Type B pancreatic cell (in vitro differentiated cells): ENCODE measurements around the gene FNDC4. TPM values are rescaled to one million over a fixed set of nuclear protein-coding genes. Genes with fewer than 3 reads are reported as not detected.
A peak's percentile ranks its signal among the peaks of the same experiment; 100 is the strongest.

Experiments used
- DNase-seq: peaks from one replicate; pipeline ENCODE4 v3.0.0; 2021; ENCODE audit warnings: mixed read lengths; ENCODE audit not compliant: unreplicated experiment; ENCODE audit errors: extremely low spot score
- H3K27ac Mint-ChIP-seq: 2 replicates; pipeline ENCODE4 v1.8.0; 2021; ENCODE audit warnings: mild to moderate bottlenecking, mixed read lengths
- H3K27me3 Mint-ChIP-seq: 2 replicates; pipeline ENCODE4 v1.8.0; 2021; ENCODE audit warnings: mixed read lengths
- H3K36me3 Mint-ChIP-seq: 2 replicates; pipeline ENCODE4 v1.8.0; 2021; ENCODE audit warnings: mixed read lengths
- H3K4me1 Mint-ChIP-seq: one replicate; pipeline ENCODE4 v1.8.0; 2021; ENCODE audit warnings: mixed read lengths; ENCODE audit not compliant: unreplicated experiment
- H3K4me3 Mint-ChIP-seq: 2 replicates; pipeline ENCODE4 v1.8.0; 2021; ENCODE audit warnings: mild to moderate bottlenecking, mixed read lengths
- H3K9me3 Mint-ChIP-seq: 2 replicates; pipeline ENCODE4 v1.8.0; 2021; ENCODE audit warnings: mixed read lengths
- total RNA-seq: library from RNA; stranded (reverse); gene quantifications from 2 replicates; pipeline ENCODE4 v1.2.1, GENCODE V29; 2021; ENCODE audit warnings: low replicate concordance
- TF ChIP-seq, protein P1 (sequence below): fragments of 200-600 bp; sonication (generic); conservative IDR thresholded peaks from 2 replicates; pipeline ENCODE4 v1.5.0; 2021; ENCODE audit warnings: antibody characterized with exemption, mild to moderate bottlenecking

FNDC4 gene
- total RNA-seq, 1 donor from 2014 or later, result 11.7 TPM

DNA sequence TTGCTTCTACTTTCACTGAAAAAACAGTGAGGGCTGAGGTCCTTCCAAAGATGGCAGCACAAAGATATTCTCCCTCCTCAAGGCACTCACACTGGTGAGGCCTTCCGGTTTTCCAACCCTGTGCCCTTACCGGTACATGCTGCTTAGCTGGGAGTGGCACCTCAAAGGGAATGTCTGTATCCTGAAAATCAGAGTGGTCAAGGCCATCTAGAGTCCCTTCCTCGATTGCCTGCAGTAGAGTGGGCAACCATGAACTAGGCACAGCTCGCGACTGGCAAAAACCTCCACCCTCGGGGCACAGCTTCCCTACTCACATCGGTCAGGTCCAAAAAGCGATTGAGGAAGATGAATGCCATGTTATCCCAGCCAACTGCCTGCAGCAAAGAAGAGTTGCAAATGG, 49.4 kb downstream of the FNDC4 start:
- Mint-ChIP-seq H3K27ac (peak overlapping the region; percentile 88), H3K4me1 (peaks cover 5% of the 10 kb centered on the region), H3K36me3 (peaks cover 41% of the 10 kb centered on the region), H3K27me3 (no peaks in the 10 kb centered on the region), H3K4me3 (no peak overlapping the region), H3K9me3 (no peaks in the 10 kb centered on the region)
- TF ChIP-seq, protein P1, sequence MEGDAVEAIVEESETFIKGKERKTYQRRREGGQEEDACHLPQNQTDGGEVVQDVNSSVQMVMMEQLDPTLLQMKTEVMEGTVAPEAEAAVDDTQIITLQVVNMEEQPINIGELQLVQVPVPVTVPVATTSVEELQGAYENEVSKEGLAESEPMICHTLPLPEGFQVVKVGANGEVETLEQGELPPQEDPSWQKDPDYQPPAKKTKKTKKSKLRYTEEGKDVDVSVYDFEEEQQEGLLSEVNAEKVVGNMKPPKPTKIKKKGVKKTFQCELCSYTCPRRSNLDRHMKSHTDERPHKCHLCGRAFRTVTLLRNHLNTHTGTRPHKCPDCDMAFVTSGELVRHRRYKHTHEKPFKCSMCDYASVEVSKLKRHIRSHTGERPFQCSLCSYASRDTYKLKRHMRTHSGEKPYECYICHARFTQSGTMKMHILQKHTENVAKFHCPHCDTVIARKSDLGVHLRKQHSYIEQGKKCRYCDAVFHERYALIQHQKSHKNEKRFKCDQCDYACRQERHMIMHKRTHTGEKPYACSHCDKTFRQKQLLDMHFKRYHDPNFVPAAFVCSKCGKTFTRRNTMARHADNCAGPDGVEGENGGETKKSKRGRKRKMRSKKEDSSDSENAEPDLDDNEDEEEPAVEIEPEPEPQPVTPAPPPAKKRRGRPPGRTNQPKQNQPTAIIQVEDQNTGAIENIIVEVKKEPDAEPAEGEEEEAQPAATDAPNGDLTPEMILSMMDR, result no peak
- no peak for DNase-seq

DNA sequence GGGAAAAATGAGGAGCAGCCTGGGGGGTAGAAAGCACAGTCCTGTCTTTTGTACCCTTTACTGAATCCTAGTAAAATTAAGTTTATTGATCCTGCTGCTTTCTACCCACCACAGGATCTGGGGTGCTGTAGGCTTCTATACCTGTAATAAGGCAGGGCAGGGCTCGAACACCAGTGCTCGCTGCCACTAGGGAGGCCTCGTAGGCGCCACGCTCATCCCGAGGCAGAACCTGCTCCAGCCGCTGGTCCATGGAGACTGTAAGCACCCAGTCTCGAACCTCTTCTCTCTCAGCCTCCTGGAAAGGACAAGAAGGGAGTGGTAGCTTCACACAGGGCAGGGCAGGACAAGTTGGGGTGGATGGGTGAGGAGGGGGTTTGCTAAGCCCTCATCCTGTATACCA, 49.8 kb downstream of the FNDC4 start:
- peak overlapping the region; percentile 88 for H3K27ac Mint-ChIP-seq
- H3K27me3 Mint-ChIP-seq, result no peaks in the 10 kb centered on the region
- TF ChIP-seq, protein P1, result no peak
- DNase-seq, result no peak
- peaks cover 45% of the 10 kb centered on the region for H3K36me3 Mint-ChIP-seq
- H3K4me1 Mint-ChIP-seq, result peaks cover 5% of the 10 kb centered on the region
- no peaks in the 10 kb centered on the region for H3K9me3 Mint-ChIP-seq
- H3K4me3 Mint-ChIP-seq, result no peak overlapping the region

DNA sequence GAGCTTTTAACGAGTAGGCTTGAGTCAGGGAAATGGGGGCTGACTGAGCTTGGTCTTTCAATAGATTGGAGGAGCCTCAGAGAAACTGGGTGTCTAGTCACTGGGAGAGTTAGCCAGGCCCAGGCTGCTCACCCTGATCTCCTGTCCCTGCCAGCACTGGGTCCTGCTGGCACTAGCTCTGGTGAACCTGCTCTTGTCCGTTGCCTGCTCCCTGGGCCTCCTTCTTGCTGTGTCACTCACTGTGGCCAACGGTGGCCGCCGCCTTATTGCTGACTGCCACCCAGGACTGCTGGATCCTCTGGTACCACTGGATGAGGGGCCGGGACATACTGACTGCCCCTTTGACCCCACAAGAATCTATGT, 52.1 kb downstream of the FNDC4 start:
- Mint-ChIP-seq H3K36me3 (peaks cover 43% of the 10 kb centered on the region), H3K4me1 (peaks cover 5% of the 10 kb centered on the region), H3K27me3 (no peaks in the 10 kb centered on the region), H3K9me3 (no peaks in the 10 kb centered on the region), H3K4me3 (peak overlapping the region; percentile 44), H3K27ac (peak overlapping the region; percentile 34)
- DNase-seq, result no peak
- TF ChIP-seq, protein P1, result no peak

DNA sequence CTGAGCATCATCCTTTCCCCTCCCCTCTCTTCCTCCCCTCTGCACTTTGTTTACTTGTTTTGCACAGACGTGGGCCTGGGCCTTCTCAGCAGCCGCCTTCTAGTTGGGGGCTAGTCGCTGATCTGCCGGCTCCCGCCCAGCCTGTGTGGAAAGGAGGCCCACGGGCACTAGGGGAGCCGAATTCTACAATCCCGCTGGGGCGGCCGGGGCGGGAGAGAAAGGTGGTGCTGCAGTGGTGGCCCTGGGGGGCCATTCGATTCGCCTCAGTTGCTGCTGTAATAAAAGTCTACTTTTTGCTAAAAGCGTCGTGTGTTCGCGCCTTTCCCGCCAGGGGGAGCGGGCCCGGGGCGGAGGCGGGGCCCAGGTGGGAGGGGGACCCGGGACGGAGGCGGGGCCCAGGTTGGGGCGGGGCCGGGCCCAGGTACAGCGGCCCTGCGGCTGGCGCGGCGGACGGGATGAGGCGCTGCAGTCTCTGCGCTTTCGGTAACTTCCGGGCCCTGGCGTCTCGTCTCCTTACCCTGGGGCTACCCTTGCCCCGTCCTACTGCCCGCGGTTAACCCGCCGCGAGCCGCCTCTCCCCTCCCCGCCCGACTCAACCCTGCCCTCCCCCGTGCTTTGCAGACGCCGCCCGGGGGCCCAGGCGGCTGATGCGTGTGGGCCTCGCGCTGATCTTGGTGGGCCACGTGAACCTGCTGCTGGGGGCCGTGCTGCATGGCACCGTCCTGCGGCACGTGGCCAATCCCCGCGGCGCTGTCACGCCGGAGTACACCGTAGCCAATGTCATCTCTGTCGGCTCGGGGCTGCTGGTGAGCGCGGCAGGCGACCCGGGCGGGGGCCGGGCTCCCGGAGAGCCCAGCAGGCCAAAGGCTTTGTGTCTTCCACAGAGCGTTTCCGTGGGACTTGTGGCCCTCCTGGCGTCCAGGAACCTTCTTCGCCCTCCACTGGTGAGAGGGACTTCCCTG, 52.8 kb downstream of the FNDC4 start, which contains the start of gene KRTCAP3:
KRTCAP3 (plus strand) TSS at position 424 of the 962 bp plus-strand sequence; CDS start at position 456, 32 bp downstream.
- Mint-ChIP-seq H3K27me3 (no peaks in the 10 kb centered on the region), H3K9me3 (no peaks in the 10 kb centered on the region), H3K4me1 (peaks cover 5% of the 10 kb centered on the region), H3K4me3 (peak within 1 kb of the TSS; percentile 44), H3K36me3 (peaks cover 39% of the 10 kb centered on the region), H3K27ac (peak within 1 kb of the TSS; percentile 34)
- DNase-seq, result peak; percentile 74
- TF ChIP-seq, protein P1, result peak; percentile 53

Other genes with a start within 250 kb of the FNDC4 start
- 0.19 and 0.53 TPM in 2 replicates for gene SLC30A3, start 232.2 kb downstream of the FNDC4 start, total RNA-seq
- not detected in 2 replicates for gene DNAJC5G, start 219.8 kb downstream of the FNDC4 start, total RNA-seq
- gene TRIM54, start 212.8 kb downstream of the FNDC4 start, total RNA-seq, result not detected in 2 replicates
- gene UCN, start 186.8 kb downstream of the FNDC4 start, total RNA-seq, result 0.74 and 4.1 TPM in 2 replicates
- 48.9 and 62.4 TPM in 2 replicates for gene MPV17, start 172.1 kb downstream of the FNDC4 start, total RNA-seq
- 74.2 and 76.5 TPM in 2 replicates for gene GTF3C2, start 138.4 kb downstream of the FNDC4 start, total RNA-seq
- gene EIF2B4, start 124.9 kb downstream of the FNDC4 start, total RNA-seq, result 43.9 and 56.0 TPM in 2 replicates
- 74.7 and 94.3 TPM in 2 replicates for gene SNX17, start 124.6 kb downstream of the FNDC4 start, total RNA-seq
- 25.3 and 25.9 TPM in 2 replicates for gene ZNF513, start 114.5 kb downstream of the FNDC4 start, total RNA-seq
- gene PPM1G, start 85.6 kb downstream of the FNDC4 start, total RNA-seq, result 80.4 and 95.3 TPM in 2 replicates
- 96.7 and 105 TPM in 2 replicates for gene NRBP1, start 66.6 kb downstream of the FNDC4 start, total RNA-seq
- 12.4 and 23.9 TPM in 2 replicates for gene KRTCAP3, start 52.8 kb downstream of the FNDC4 start, total RNA-seq
- 17.5 and 54.1 TPM in 2 replicates for gene IFT172, start 5.5 kb downstream of the FNDC4 start, total RNA-seq
- gene GCKR, start 1.6 kb upstream of the FNDC4 start, total RNA-seq, result 0.65 and 2.2 TPM in 2 replicates
- gene ZNF512, start 87.8 kb upstream of the FNDC4 start, total RNA-seq, result 35.2 and 64.7 TPM in 2 replicates
- gene CCDC121, start 133.8 kb upstream of the FNDC4 start, total RNA-seq, result 5.5 and 5.6 TPM in 2 replicates
- 32.5 and 39.0 TPM in 2 replicates for gene GPN1, start 133.8 kb upstream of the FNDC4 start, total RNA-seq
- 31.4 and 39.8 TPM in 2 replicates for gene SUPT7L, start 168.4 kb upstream of the FNDC4 start, total RNA-seq
- gene SLC4A1AP, start 168.7 kb upstream of the FNDC4 start, total RNA-seq, result 17.7 and 20.7 TPM in 2 replicates